H1 (cell line): ENCODE data around the gene KCNH6. TPM values are rescaled to one million over a fixed set of nuclear protein-coding genes. Genes with fewer than 3 reads are reported as not detected.

Experiments used
- BACH1 ChIP-seq: IDR thresholded peaks from 2 replicates; pipeline ENCODE4 v1.6.1; 2012; ENCODE audit warnings: low read length, improper control_type of control experiment
- CBX5 ChIP-seq: fragments of 300-800, 300-1000 bp; sonication (generic); IDR thresholded peaks from 2 replicates; pipeline ENCODE4 v1.7.1; 2016; ENCODE audit warnings: antibody characterized with exemption, low read length, low read depth
- POLR2A ChIP-seq, 2 experiments: IDR thresholded peaks; 1 replicate in 1 of 2; 2 replicates in 1 of 2; pipeline ENCODE4 v1.6.1; 2011; ENCODE audit warnings: low read depth in 2 of 2, low read length in 2 of 2, mild to moderate bottlenecking in 2 of 2; ENCODE audit errors: control extremely low read depth in 1 of 2
- RBBP5 ChIP-seq: IDR thresholded peaks from 2 replicates; pipeline ENCODE4 v1.7.1; 2012; ENCODE audit warnings: low read depth, mild to moderate bottlenecking, inconsistent platforms, low read length, moderate library complexity, borderline replicate concordance
- SRF ChIP-seq: IDR thresholded peaks from 2 replicates; pipeline ENCODE4 v1.6.1; 2011; ENCODE audit warnings: mild to moderate bottlenecking, low read depth, low read length, moderate library complexity
- TAF7 ChIP-seq: optimal IDR thresholded peaks from 2 replicates; pipeline ENCODE3; 2011; ENCODE audit warnings: low read depth, mild to moderate bottlenecking, inconsistent platforms, low read length, moderate library complexity, borderline replicate concordance
- polyA plus RNA-seq, 7 experiments: library from polyadenylated mRNA; depleted of rRNA in 3 of 7; stranded (reverse) in 5 of 7; unstranded in 2 of 7; fragments of >200 nt in 5 of 7; fragments of 200-250 nt in 2 of 7; gene quantifications; 1 replicate in 5 of 7; 2 replicates in 1 of 7; 4 replicates in 1 of 7; pipeline versions ENCODE4 v1.2.1 to v1.2.3, GENCODE V29; 2011 to 2013; ENCODE audit warnings: missing spikeins in 2 of 7, mixed read lengths in 2 of 7
- total RNA-seq: library from RNA; stranded (reverse); fragmentation: NEBNext Ultra II Directional; extraction: Animal tissue kit (Norgen Biotek cat#: 25700); gene quantifications from 2 replicates; pipeline ENCODE4 v1.2.1, GENCODE V29; 2021
- TF ChIP-seq, protein P1 (sequence below): IDR thresholded peaks from 2 replicates; pipeline ENCODE4 v1.6.1; 2012; ENCODE audit warnings: inconsistent platforms

Gene KCNH6
- total and polyA plus RNA-seq, 2 of the 8 experiments (the other 6 are each of a cell fraction or from before 2014, with no cell fraction given) = 1.8 to 3.6 TPM

DNA sequence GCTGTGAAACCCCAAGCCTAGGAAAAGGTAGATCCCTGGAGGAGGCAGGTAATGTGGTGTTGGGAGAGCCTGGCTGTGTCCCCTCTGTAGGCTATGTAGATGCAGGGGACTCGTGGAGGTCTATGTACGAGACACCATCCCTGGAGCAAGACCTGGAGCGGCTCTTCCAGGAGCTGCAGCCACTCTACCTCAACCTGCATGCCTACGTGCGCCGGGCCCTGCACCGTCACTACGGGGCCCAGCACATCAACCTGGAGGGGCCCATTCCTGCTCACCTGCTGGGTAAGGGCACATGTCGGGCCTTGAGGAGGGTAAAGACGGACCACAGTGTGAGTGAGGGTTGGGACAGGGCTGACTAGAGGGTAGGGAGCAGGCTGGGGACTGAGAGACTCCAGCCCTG is 34.3 kb upstream of the KCNH6 start (continued):
- TF ChIP-seq BACH1 = no peak
- no peak for TF ChIP-seq TAF7
- no peak for TF ChIP-seq SRF
- TF ChIP-seq RBBP5 = no peak
- TF ChIP-seq CBX5 = no peak
- no peak for TF ChIP-seq POLR2A (IDR thresholded peaks at IDR 0.05; ENCODE audit: control extremely low read depth in 1 of 2, low read depth in 2 of 2, low read length in 2 of 2)
- TF ChIP-seq, protein P1, sequence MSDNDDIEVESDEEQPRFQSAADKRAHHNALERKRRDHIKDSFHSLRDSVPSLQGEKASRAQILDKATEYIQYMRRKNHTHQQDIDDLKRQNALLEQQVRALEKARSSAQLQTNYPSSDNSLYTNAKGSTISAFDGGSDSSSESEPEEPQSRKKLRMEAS = no peak
